Stomach (tissue), 4 donors: ENCODE results near the gene ZFAND5.

Experiments used
- POLR2A ChIP-seq, 4 donors: fragments of 450-650 bp; IDR thresholded peaks; one replicate each; pipeline ENCODE4 v1.6.1; 2016; ENCODE audit warnings: antibody characterized with exemption in 4 of 4, control low read depth in 2 of 4, mild to moderate bottlenecking in 1 of 4, moderate library complexity in 1 of 4
- POLR2AphosphoS5 ChIP-seq, 3 donors: sonication (generic); formaldehyde crosslinking; IDR thresholded peaks; one replicate each; pipeline ENCODE4 v1.6.1; 2016; ENCODE audit warnings: antibody characterized with exemption in 3 of 3
- TF ChIP-seq, protein P1 (sequence below), 7 experiments: fragments of 450-650 bp in 4 of 7; fragments of 200-600 bp in 3 of 7; sonication (generic) in 3 of 7; IDR thresholded peaks; one replicate each; pipeline ENCODE4 v1.5.1; 2016 to 2019; ENCODE audit warnings: antibody characterized with exemption in 7 of 7, control low read depth in 2 of 7, mild to moderate bottlenecking in 1 of 7

DNA sequence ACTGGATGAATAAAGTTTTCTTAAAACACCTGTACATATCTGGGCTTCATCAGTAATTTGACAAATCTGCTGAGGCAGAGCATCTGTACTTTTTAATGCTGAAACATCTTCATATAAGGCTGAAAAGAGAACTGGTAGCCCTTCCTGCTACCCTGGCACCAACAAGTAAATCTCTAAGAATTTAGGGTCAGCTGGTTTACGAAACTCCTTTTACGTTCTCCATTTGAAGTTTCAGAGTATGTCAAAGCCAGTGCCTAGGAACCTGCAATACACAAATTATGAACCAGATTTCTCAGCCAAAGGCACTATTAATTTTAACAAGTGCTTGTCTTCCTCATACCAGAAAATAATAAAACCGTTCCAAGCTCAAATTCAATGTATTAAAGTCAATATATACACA lies 3.8 kb downstream of the ZFAND5 start:
- TF ChIP-seq, protein P1, sequence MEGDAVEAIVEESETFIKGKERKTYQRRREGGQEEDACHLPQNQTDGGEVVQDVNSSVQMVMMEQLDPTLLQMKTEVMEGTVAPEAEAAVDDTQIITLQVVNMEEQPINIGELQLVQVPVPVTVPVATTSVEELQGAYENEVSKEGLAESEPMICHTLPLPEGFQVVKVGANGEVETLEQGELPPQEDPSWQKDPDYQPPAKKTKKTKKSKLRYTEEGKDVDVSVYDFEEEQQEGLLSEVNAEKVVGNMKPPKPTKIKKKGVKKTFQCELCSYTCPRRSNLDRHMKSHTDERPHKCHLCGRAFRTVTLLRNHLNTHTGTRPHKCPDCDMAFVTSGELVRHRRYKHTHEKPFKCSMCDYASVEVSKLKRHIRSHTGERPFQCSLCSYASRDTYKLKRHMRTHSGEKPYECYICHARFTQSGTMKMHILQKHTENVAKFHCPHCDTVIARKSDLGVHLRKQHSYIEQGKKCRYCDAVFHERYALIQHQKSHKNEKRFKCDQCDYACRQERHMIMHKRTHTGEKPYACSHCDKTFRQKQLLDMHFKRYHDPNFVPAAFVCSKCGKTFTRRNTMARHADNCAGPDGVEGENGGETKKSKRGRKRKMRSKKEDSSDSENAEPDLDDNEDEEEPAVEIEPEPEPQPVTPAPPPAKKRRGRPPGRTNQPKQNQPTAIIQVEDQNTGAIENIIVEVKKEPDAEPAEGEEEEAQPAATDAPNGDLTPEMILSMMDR (IDR thresholded peaks at IDR 0.05), result no peak
- TF ChIP-seq POLR2A (IDR thresholded peaks at IDR 0.05) (no peak), POLR2AphosphoS5 (IDR thresholded peaks at IDR 0.05) (peak in 1 of 3 donors; percentile 19)
